Ishikawa (cell line): ENCODE measurements around the gene LGR4.

ENCODE experiments used
- EP300 ChIP-seq: IDR thresholded peaks from 2 replicates; pipeline ENCODE4 v1.6.1; 2012; ENCODE audit warnings: borderline replicate concordance
- REST ChIP-seq: IDR thresholded peaks from 2 replicates; pipeline ENCODE4 v1.6.1; 2012; ENCODE audit warnings: low read depth, mild to moderate bottlenecking
- TAF1 ChIP-seq: IDR thresholded peaks from 2 replicates; pipeline ENCODE4 v1.6.1; 2012; ENCODE audit warnings: low read depth, mild to moderate bottlenecking
- YY1 ChIP-seq: IDR thresholded peaks from 2 replicates; pipeline ENCODE4 v1.6.1; 2012; ENCODE audit warnings: low read depth
- ZBTB7A ChIP-seq: IDR thresholded peaks from 2 replicates; pipeline ENCODE4 v1.6.1; 2012; ENCODE audit warnings: low read depth

- no peak for TF ChIP-seq ZBTB7A
- no peak for TF ChIP-seq YY1
- no peak for TF ChIP-seq TAF1
- TF ChIP-seq EP300, result no peak
- no peak for TF ChIP-seq REST
Measured at GRCh38 chr11:27433742-27434141, 38.8 kb downstream of the LGR4 start.
